ENCODE measurements around the gene SBNO1.
"Not testable (repeated sequence)": the region's sequence is repeated elsewhere in the genome, so short reads cannot be mapped to it uniquely, and the experiment has no call there.

SBNO1 gene

GRCh38 chr12:123388177-123388950, 23.7 kb upstream of the SBNO1 start:
- peaks cover 3% of the 10 kb centered on the region for H3K4me1 ChIP-seq (ENCODE audit: insufficient read depth, insufficient read length)
- H3K27me3 ChIP-seq (ENCODE audit: insufficient read depth, insufficient read length): peaks cover 8% of the 10 kb centered on the region
- TF ChIP-seq YY1 (IDR thresholded peaks at IDR 0.05; ENCODE audit: insufficient read depth, insufficient read length) (no peak), SUZ12 (IDR thresholded peaks at IDR 0.05; ENCODE audit: extremely low read depth, insufficient read depth, insufficient read length) (no peak)
- DNase-seq (ENCODE audit: low read depth, low spot score): no peak
- peaks cover 34% of the 10 kb centered on the region for H3K36me3 ChIP-seq (ENCODE audit: insufficient read depth, insufficient read length, low read length)
- peak overlapping the region; percentile 76 for H3K9ac ChIP-seq (ENCODE audit: insufficient read length, low read depth)
- no peaks in the 10 kb centered on the region for H3K9me3 ChIP-seq (ENCODE audit: insufficient read depth, low read length)
- H3K4me3 ChIP-seq (ENCODE audit: insufficient read length, low read depth): peak overlapping the region; percentile 49

DNA sequence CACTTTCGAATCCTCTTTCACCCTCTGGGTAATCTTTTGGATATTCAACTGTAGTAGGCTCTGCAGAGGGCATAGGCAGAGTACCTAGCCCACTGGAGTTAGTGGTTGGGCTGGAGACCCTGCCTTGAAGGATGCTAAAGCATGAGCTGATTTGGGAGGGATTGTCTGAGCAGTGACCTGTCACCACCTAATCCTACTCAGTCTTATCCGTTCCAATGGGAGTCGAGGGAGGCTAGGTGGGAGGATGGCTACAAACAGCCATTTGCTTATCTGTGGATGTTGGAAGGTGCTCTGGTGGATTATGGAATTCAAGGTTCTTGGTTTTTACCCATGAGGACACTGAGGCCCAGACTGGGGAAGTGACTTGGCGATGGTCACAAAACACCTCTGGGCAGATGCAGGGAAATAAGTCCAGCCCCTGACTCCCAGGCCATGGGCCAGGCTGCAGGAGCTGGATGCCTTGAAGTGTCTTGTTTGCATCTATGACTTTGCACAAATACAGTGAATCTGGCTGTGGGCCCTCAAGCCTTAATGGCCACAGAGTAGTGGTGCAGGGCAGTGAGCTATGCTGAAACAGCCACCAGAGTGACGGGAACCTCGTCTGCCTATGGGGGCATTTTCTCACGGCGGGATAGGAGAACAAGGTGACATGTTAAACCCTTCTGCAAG, 23.0 kb upstream of the SBNO1 start:
- Histone ChIP-seq H3K9ac (ENCODE audit: insufficient read length, low read depth) (peak overlapping the region; percentile 76), H3K9me3 (ENCODE audit: insufficient read depth, low read length) (no peaks in the 10 kb centered on the region), H3K36me3 (ENCODE audit: insufficient read depth, insufficient read length, low read length) (peaks cover 27% of the 10 kb centered on the region), H3K4me3 (ENCODE audit: insufficient read length, low read depth) (peak overlapping the region; percentile 49), H3K27me3 (ENCODE audit: insufficient read depth, insufficient read length) (peaks cover 8% of the 10 kb centered on the region), H3K4me1 (ENCODE audit: insufficient read depth, insufficient read length) (peaks cover 3% of the 10 kb centered on the region)
- no peak for DNase-seq (ENCODE audit: low read depth, low spot score)
- TF ChIP-seq YY1 (IDR thresholded peaks at IDR 0.05; ENCODE audit: insufficient read depth, insufficient read length) (no peak), SUZ12 (IDR thresholded peaks at IDR 0.05; ENCODE audit: extremely low read depth, insufficient read depth, insufficient read length) (no peak), ZNF274 (IDR thresholded peaks at IDR 0.05; ENCODE audit: low read depth, low read length) (no peak)

GRCh38 chr12:123385536-123385935, 20.9 kb upstream of the SBNO1 start:
- H3K36me3 ChIP-seq (ENCODE audit: insufficient read depth, insufficient read length, low read length); H3K9me3 ChIP-seq (ENCODE audit: insufficient read depth, low read length); H3K4me3 ChIP-seq (ENCODE audit: insufficient read length, low read depth); H3K27me3 ChIP-seq (ENCODE audit: insufficient read depth, insufficient read length); H3K4me1 ChIP-seq (ENCODE audit: insufficient read depth, insufficient read length); DNase-seq (ENCODE audit: low read depth, low spot score); H3K9ac ChIP-seq (ENCODE audit: insufficient read length, low read depth): not testable (repeated sequence)

DNA sequence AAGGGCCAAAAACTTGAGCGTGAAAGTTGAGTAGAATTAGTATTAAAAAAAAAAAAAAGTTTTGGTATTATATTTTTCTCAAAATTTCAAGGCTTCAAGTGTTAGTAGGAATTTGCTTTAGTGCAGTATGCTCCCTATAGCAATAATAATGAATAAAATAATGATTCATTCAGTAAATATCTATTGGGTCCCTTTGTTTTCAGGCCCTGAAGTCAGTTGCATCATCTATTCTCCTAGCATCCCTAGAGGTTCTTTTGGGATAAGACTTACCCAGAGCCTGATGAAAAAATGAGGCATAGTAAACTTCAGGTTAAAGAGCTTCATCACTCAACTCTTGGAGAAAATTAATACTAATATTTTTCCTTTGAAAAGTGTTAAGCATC, 20.3 kb upstream of the SBNO1 start:
- peak overlapping the region; percentile 86 for H3K9ac ChIP-seq (ENCODE audit: insufficient read length, low read depth)
- H3K4me1 ChIP-seq (ENCODE audit: insufficient read depth, insufficient read length): no peaks in the 10 kb centered on the region
- peaks cover under 1% of the 10 kb centered on the region for H3K36me3 ChIP-seq (ENCODE audit: insufficient read depth, insufficient read length, low read length)
- DNase-seq (ENCODE audit: low read depth, low spot score): no peak
- no peaks in the 10 kb centered on the region for H3K9me3 ChIP-seq (ENCODE audit: insufficient read depth, low read length)
- TF ChIP-seq ZNF274 (IDR thresholded peaks at IDR 0.05; ENCODE audit: low read depth, low read length) (no peak), SUZ12 (IDR thresholded peaks at IDR 0.05; ENCODE audit: extremely low read depth, insufficient read depth, insufficient read length) (no peak), YY1 (IDR thresholded peaks at IDR 0.05; ENCODE audit: insufficient read depth, insufficient read length) (no peak)
- H3K4me3 ChIP-seq (ENCODE audit: insufficient read length, low read depth): peak overlapping the region; percentile 85
- H3K27me3 ChIP-seq (ENCODE audit: insufficient read depth, insufficient read length): peaks cover 4% of the 10 kb centered on the region

DNA sequence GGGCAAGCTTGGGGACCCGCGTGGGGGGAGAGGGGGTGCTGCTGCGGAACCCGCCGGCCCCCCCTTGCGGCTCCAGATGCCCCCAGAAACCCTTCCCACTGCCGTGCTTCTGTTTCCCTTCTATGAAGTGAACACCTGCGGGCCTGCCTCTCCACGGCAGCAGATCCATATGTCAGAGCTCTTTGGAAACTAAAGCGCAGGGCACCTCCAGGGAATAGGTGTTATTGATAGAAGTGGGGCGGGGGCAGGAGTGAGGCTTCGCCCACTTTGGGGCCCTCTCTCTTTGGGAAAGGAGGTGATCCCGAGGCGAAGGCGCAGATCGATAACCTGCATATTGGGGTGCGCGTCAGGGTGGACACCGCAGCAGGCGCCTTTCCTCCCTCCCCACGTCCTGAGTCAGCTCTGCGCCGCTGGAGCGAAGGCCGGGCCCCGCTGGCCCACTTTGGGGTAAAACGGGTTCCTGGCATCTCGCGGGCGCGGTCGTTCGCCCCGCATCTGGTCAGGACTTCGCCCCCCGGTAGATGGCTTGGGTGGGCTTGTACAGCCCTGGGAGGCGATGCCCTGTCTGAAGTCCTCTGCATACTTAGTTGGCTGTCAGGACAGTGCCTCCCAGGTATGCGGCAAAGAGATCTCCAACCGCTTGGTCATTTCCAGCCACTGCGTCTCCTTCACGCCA, 19.8 kb upstream of the SBNO1 start:
- Histone ChIP-seq H3K27me3 (ENCODE audit: insufficient read depth, insufficient read length) (peaks cover 4% of the 10 kb centered on the region), H3K9me3 (ENCODE audit: insufficient read depth, low read length) (no peaks in the 10 kb centered on the region), H3K36me3 (ENCODE audit: insufficient read depth, insufficient read length, low read length) (no peaks in the 10 kb centered on the region), H3K4me3 (ENCODE audit: insufficient read length, low read depth) (peak overlapping the region; percentile 85), H3K4me1 (ENCODE audit: insufficient read depth, insufficient read length) (no peaks in the 10 kb centered on the region), H3K9ac (ENCODE audit: insufficient read length, low read depth) (peak overlapping the region; percentile 86)
- no peak for DNase-seq (ENCODE audit: low read depth, low spot score)
- no peak for TF ChIP-seq SUZ12 (IDR thresholded peaks at IDR 0.05; ENCODE audit: extremely low read depth, insufficient read depth, insufficient read length)
- TF ChIP-seq YY1 (IDR thresholded peaks at IDR 0.05; ENCODE audit: insufficient read depth, insufficient read length): no peak
- no peak for TF ChIP-seq ZNF274 (IDR thresholded peaks at IDR 0.05; ENCODE audit: low read depth, low read length)

DNA sequence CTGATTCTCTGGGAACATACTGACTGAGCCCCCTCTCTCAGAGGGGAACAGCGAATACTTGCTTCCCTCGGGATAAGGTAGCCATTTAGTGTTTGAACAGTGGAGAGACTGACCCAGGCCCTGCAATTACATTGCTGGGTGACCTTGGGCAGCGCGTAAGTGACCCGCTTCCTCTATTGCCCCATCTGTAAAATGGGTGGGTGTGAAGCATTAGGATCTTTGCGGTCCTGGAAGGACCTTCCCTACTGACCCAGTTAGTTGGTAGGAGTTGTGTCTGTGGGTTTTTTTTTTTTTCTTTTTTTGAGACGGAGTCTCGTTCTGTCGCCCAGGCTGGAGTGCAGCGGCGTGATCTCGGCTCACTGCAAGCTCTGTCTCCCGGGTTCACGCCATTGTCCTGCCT, 18.0 kb upstream of the SBNO1 start:
- H3K4me3 ChIP-seq (ENCODE audit: insufficient read length, low read depth): peak overlapping the region; percentile 27

GRCh38 chr12:123379391-123379790, 14.7 kb upstream of the SBNO1 start:
- Histone ChIP-seq H3K9ac (ENCODE audit: insufficient read length, low read depth) (no peak overlapping the region), H3K9me3 (ENCODE audit: insufficient read depth, low read length) (no peaks in the 10 kb centered on the region), H3K27me3 (ENCODE audit: insufficient read depth, insufficient read length) (no peaks in the 10 kb centered on the region), H3K36me3 (ENCODE audit: insufficient read depth, insufficient read length, low read length) (no peaks in the 10 kb centered on the region), H3K4me3 (ENCODE audit: insufficient read length, low read depth) (no peak overlapping the region), H3K4me1 (ENCODE audit: insufficient read depth, insufficient read length) (no peaks in the 10 kb centered on the region)
- DNase-seq (ENCODE audit: low read depth, low spot score): no peak
- no peak for TF ChIP-seq YY1 (IDR thresholded peaks at IDR 0.05; ENCODE audit: insufficient read depth, insufficient read length)
- TF ChIP-seq ZNF274 (IDR thresholded peaks at IDR 0.05; ENCODE audit: low read depth, low read length): no peak
- no peak for TF ChIP-seq SUZ12 (IDR thresholded peaks at IDR 0.05; ENCODE audit: extremely low read depth, insufficient read depth, insufficient read length)

More for the DNA sequence above, 18.0 kb upstream of the SBNO1 start:
- no peaks in the 10 kb centered on the region for H3K9me3 ChIP-seq (ENCODE audit: insufficient read depth, low read length)
- no peaks in the 10 kb centered on the region for H3K36me3 ChIP-seq (ENCODE audit: insufficient read depth, insufficient read length, low read length)
- TF ChIP-seq YY1 (IDR thresholded peaks at IDR 0.05; ENCODE audit: insufficient read depth, insufficient read length): no peak
- no peak for TF ChIP-seq SUZ12 (IDR thresholded peaks at IDR 0.05; ENCODE audit: extremely low read depth, insufficient read depth, insufficient read length)
- TF ChIP-seq ZNF274 (IDR thresholded peaks at IDR 0.05; ENCODE audit: low read depth, low read length): no peak
- H3K4me1 ChIP-seq (ENCODE audit: insufficient read depth, insufficient read length): no peaks in the 10 kb centered on the region
- H3K27me3 ChIP-seq (ENCODE audit: insufficient read depth, insufficient read length): peaks cover 4% of the 10 kb centered on the region
- DNase-seq (ENCODE audit: low read depth, low spot score): no peak
- peak overlapping the region; percentile 45 for H3K9ac ChIP-seq (ENCODE audit: insufficient read length, low read depth)

DNA sequence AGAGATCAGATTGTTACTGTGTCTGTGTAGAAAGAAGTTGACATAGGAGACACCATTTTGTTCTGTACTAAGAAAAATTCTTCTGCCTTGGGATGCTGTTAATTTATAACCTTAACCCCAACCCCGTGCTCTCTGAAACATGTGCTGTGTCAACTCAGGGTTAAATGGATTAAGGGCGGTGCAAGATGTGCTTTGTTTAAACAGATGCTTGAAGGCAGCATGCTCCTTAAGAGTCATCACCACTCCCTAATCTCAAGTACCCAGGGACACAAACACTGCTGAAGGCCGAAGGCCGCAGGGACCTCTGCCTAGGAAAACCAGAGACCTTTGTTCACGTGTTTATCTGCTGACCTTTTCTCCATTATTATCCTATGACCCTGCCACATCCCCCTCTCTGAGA, 7.8 kb upstream of the SBNO1 start:
- H3K27me3 ChIP-seq (ENCODE audit: insufficient read depth, insufficient read length); H3K4me1 ChIP-seq (ENCODE audit: insufficient read depth, insufficient read length); H3K9me3 ChIP-seq (ENCODE audit: insufficient read depth, low read length): not testable (repeated sequence)

GRCh38 chr12:123371667-123372368, 7.2 kb upstream of the SBNO1 start:
- H3K27me3 ChIP-seq (ENCODE audit: insufficient read depth, insufficient read length); H3K9ac ChIP-seq (ENCODE audit: insufficient read length, low read depth); H3K4me1 ChIP-seq (ENCODE audit: insufficient read depth, insufficient read length); H3K9me3 ChIP-seq (ENCODE audit: insufficient read depth, low read length); DNase-seq (ENCODE audit: low read depth, low spot score); H3K36me3 ChIP-seq (ENCODE audit: insufficient read depth, insufficient read length, low read length); H3K4me3 ChIP-seq (ENCODE audit: insufficient read length, low read depth): not testable (repeated sequence)

More for the DNA sequence above, 7.8 kb upstream of the SBNO1 start:
- not testable (repeated sequence) for H3K9ac ChIP-seq (ENCODE audit: insufficient read length, low read depth); H3K36me3 ChIP-seq (ENCODE audit: insufficient read depth, insufficient read length, low read length); DNase-seq (ENCODE audit: low read depth, low spot score); H3K4me3 ChIP-seq (ENCODE audit: insufficient read length, low read depth)
